ENCODE data around the gene SLC26A6.

The SLC26A6 gene

DNA sequence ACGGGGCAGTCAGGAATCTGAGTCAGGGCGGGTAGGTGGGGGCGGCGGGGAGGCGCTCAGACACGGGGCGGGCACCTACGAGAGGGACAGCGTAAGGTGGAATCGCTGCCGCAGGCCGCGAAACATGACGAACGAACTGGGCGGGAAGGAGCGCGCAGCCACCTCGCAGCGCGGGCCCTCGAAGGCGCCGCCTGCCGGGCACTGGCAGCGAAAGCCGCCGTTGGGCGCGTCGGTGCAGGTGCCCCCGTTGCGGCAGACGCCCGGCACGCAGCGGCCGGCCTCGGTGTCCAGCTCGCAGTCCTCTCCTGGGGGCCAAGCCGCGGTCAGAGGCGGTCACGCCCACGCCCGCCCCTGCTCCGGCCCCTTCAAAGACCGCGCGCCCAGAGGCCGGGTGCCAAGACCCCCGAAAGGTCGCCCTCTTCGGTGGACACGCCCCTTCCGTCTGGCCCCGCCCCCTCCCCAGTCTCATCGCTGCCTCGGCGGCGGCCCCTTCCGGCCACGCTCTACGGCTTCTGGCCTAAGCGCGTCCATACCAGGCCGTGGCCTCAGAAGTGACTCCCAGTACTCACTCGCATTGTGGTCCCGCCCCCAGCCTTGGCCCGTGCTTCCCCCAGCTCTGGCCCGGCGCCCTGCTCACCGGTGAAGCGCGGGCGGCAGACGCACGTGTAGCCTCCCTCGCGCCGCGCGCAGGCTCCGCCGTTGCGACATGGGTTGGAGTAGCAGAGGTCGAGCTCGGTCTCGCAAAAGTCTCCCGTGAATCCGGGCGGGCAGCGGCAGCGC, 21.0 kb upstream of the SLC26A6 start:
- peak; percentile 71 to 84 for DNase-seq (ENCODE audit: low read depth in 1 of 2, low spot score in 1 of 2)
- Histone ChIP-seq H3K27me3 (ENCODE audit: insufficient read depth, poor library complexity, severe bottlenecking) (peaks cover 3% of the 10 kb centered on the region), H3K27ac (replicated peaks) (peak overlapping the region; percentile 56), H3K4me3 (replicated peaks; ENCODE audit: insufficient read depth, low read length) (peak overlapping the region; percentile 50)
- TF ChIP-seq, protein P1, sequence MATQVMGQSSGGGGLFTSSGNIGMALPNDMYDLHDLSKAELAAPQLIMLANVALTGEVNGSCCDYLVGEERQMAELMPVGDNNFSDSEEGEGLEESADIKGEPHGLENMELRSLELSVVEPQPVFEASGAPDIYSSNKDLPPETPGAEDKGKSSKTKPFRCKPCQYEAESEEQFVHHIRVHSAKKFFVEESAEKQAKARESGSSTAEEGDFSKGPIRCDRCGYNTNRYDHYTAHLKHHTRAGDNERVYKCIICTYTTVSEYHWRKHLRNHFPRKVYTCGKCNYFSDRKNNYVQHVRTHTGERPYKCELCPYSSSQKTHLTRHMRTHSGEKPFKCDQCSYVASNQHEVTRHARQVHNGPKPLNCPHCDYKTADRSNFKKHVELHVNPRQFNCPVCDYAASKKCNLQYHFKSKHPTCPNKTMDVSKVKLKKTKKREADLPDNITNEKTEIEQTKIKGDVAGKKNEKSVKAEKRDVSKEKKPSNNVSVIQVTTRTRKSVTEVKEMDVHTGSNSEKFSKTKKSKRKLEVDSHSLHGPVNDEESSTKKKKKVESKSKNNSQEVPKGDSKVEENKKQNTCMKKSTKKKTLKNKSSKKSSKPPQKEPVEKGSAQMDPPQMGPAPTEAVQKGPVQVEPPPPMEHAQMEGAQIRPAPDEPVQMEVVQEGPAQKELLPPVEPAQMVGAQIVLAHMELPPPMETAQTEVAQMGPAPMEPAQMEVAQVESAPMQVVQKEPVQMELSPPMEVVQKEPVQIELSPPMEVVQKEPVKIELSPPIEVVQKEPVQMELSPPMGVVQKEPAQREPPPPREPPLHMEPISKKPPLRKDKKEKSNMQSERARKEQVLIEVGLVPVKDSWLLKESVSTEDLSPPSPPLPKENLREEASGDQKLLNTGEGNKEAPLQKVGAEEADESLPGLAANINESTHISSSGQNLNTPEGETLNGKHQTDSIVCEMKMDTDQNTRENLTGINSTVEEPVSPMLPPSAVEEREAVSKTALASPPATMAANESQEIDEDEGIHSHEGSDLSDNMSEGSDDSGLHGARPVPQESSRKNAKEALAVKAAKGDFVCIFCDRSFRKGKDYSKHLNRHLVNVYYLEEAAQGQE (IDR thresholded peaks at IDR 0.05; ENCODE audit: insufficient replicate concordance, low read depth): peak; percentile 11
- TF ChIP-seq POLR2AphosphoS5 (IDR thresholded peaks at IDR 0.05; ENCODE audit: low read depth) (no peak), GABPA (IDR thresholded peaks at IDR 0.05; ENCODE audit: low read depth) (no peak), SPI1 (IDR thresholded peaks at IDR 0.05; ENCODE audit: borderline replicate concordance, low read depth) (no peak)
- TF ChIP-seq, protein P2, sequence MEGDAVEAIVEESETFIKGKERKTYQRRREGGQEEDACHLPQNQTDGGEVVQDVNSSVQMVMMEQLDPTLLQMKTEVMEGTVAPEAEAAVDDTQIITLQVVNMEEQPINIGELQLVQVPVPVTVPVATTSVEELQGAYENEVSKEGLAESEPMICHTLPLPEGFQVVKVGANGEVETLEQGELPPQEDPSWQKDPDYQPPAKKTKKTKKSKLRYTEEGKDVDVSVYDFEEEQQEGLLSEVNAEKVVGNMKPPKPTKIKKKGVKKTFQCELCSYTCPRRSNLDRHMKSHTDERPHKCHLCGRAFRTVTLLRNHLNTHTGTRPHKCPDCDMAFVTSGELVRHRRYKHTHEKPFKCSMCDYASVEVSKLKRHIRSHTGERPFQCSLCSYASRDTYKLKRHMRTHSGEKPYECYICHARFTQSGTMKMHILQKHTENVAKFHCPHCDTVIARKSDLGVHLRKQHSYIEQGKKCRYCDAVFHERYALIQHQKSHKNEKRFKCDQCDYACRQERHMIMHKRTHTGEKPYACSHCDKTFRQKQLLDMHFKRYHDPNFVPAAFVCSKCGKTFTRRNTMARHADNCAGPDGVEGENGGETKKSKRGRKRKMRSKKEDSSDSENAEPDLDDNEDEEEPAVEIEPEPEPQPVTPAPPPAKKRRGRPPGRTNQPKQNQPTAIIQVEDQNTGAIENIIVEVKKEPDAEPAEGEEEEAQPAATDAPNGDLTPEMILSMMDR (IDR thresholded peaks at IDR 0.05; ENCODE audit: insufficient read depth, low read length): peak; percentile 70

DNA sequence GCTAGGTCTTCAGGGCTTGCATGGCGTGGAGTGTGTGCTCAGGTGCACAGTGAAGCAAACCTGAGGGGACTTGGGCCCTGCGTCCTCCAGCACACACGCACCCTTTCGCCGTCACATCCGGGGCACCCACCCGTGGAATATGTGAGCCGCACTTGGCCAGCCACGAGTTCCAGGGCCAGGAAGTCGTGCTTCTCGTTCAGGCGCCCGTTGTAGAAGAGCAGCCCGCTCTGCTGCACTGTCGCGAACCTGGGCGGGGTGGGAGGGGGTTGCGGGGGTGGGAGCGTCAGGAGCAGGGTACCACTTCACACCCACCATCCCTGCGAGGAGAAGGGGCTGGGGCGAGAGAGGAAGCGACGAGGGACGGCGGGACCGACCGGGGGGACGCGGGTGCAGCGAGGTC, 20.3 kb upstream of the SLC26A6 start:
- H3K27me3 ChIP-seq (ENCODE audit: insufficient read depth, poor library complexity, severe bottlenecking): no peaks in the 10 kb centered on the region

DNA sequence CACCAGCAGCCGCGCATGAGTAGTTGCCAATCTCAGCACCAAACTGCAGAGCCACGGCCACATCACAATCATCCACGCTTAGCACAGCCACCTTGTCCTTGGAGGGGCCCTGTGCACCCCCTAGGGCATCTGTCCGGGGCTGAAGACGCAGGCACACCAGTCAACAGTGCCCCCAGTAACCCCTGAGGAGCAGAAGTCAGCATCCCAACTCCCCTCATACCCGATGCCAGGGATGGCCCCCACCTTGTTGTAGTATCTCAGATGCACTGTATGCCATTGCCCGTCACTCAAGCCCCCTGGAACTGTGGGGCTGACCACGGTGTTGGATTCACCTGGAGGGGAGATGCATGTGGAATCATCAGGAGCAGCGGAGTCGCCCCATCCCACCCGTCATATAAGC, 19.8 kb upstream of the SLC26A6 start:
- Histone ChIP-seq H3K27me3 (ENCODE audit: insufficient read depth, poor library complexity, severe bottlenecking) (no peaks in the 10 kb centered on the region), H3K27ac (replicated peaks) (no peak overlapping the region), H3K4me3 (replicated peaks; ENCODE audit: insufficient read depth, low read length) (no peak overlapping the region)
- DNase-seq (ENCODE audit: low read depth in 1 of 2, low spot score in 1 of 2): no peak
- TF ChIP-seq GABPA (IDR thresholded peaks at IDR 0.05; ENCODE audit: low read depth) (no peak), SPI1 (IDR thresholded peaks at IDR 0.05; ENCODE audit: borderline replicate concordance, low read depth) (no peak), POLR2AphosphoS5 (IDR thresholded peaks at IDR 0.05; ENCODE audit: low read depth) (no peak)
- TF ChIP-seq, protein P2 (IDR thresholded peaks at IDR 0.05; ENCODE audit: insufficient read depth, low read length): no peak
- TF ChIP-seq, protein P1 (IDR thresholded peaks at IDR 0.05; ENCODE audit: insufficient replicate concordance, low read depth): no peak

More for the DNA sequence above, 20.3 kb upstream of the SLC26A6 start:
- no peak for TF ChIP-seq GABPA (IDR thresholded peaks at IDR 0.05; ENCODE audit: low read depth)
- Histone ChIP-seq H3K27ac (replicated peaks) (no peak overlapping the region), H3K4me3 (replicated peaks; ENCODE audit: insufficient read depth, low read length) (peak overlapping the region; percentile 50)
- DNase-seq (ENCODE audit: low read depth in 1 of 2, low spot score in 1 of 2): no peak

DNA sequence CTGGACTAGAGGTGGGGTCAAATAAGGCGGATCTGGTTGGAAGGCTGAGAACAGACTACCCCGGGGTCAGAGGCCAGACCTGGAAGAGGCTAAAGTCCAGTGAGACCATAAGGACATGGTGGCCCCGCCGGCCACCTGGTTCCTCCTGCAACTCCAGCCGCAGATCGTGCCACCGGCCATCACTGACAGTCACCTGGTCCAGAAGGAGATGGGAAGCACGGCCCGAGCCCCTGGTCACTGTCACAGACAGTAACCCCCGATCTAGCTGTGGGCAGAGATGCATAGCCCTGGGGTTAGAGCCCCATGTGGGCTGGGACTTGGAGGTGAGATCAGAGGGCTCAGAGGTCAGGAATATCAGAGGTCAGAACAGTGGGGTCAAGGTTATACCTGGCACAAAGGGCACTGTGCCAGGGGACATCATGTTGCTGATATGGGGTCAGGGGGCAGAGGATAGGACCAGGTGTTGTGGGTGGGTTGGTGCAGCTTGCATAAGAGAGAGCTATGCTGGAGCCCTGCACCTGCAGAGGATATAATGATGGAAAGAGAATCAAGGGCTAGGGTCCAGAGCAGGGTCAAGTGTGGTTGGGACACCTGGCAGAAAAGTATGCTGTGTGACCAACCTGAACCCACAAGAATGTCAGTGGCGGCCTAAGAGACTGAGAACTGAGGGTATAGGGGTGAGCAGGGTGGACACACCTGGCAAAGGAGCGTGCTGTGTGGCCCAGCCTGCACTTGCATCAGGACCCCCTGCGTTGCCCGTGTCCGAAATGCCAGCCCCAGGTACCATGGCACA, 17.9 kb upstream of the SLC26A6 start:
- no peak for TF ChIP-seq POLR2AphosphoS5 (IDR thresholded peaks at IDR 0.05; ENCODE audit: low read depth)
- no peak for TF ChIP-seq SPI1 (IDR thresholded peaks at IDR 0.05; ENCODE audit: borderline replicate concordance, low read depth)
- no peak for TF ChIP-seq GABPA (IDR thresholded peaks at IDR 0.05; ENCODE audit: low read depth)
- TF ChIP-seq, protein P1 (IDR thresholded peaks at IDR 0.05; ENCODE audit: insufficient replicate concordance, low read depth): no peak
- Histone ChIP-seq H3K27ac (replicated peaks) (no peak overlapping the region), H3K4me3 (replicated peaks; ENCODE audit: insufficient read depth, low read length) (no peak overlapping the region), H3K27me3 (ENCODE audit: insufficient read depth, poor library complexity, severe bottlenecking) (no peaks in the 10 kb centered on the region)
- no peak for DNase-seq (ENCODE audit: low read depth in 1 of 2, low spot score in 1 of 2)
